Measurements from ENCODE around the gene UBR1.
"Not testable (repeated sequence)": the region's sequence is repeated elsewhere in the genome, so short reads cannot be mapped to it uniquely, and the experiment has no call there.

UBR1 gene

GRCh38 chr15:42893911-42894310 lies 211.9 kb downstream of the UBR1 start:
- not testable (repeated sequence) for DNase-seq
